Stimulated activated effector memory CD8-positive, alpha-beta T cell treated with anti-CD3 and anti-CD28 coated beads, Interleukin-12 subunit alpha, Interleukin-12 subunit beta, amount 100 ng/mL, for 72 hours (primary cell): Measurements from ENCODE around the gene CD6.
A peak's percentile ranks its signal among the peaks of the same experiment; 100 is the strongest.
"Not testable (repeated sequence)": the region's sequence is repeated elsewhere in the genome, so short reads cannot be mapped to it uniquely, and the experiment has no call there.

Experiments used
- ATAC-seq: fragments of 150-1000 bp; cut with Tn5 transposase; 2 replicates; pipeline ENCODE4 v1.10.0; 2021
- DNase-seq, 2 donors: peaks; one replicate each; pipeline ENCODE4 v3.0.0; 2021 to 2022; ENCODE audit warnings: low spot score in 2 of 2
- H3K27ac Mint-ChIP-seq: one replicate; pipeline ENCODE4 v1.8.0; 2022; ENCODE audit warnings: mild to moderate bottlenecking, mixed read lengths
- H3K36me3 Mint-ChIP-seq: one replicate; pipeline ENCODE4 v1.8.0; 2022; ENCODE audit warnings: mild to moderate bottlenecking, mixed read lengths
- H3K4me1 Mint-ChIP-seq: one replicate; pipeline ENCODE4 v1.8.0; 2022; ENCODE audit warnings: mixed read lengths
- H3K4me3 Mint-ChIP-seq: one replicate; pipeline ENCODE4 v1.8.0; 2022; ENCODE audit warnings: mild to moderate bottlenecking, mixed read lengths
- H3K9me3 Mint-ChIP-seq: one replicate; pipeline ENCODE4 v1.8.0; 2022; ENCODE audit warnings: mixed read lengths

Gene CD6

GRCh38 chr11:60957188-60957587, 14.3 kb upstream of the CD6 start:
- ATAC-seq (no peak), DNase-seq (no peak)
- Mint-ChIP-seq H3K9me3 (no peaks in the 10 kb centered on the region), H3K36me3 (peaks cover 4% of the 10 kb centered on the region), H3K27ac (no peak overlapping the region), H3K4me1 (peaks cover 13% of the 10 kb centered on the region), H3K4me3 (no peak overlapping the region)

- no peaks in the 10 kb centered on the region for H3K36me3 Mint-ChIP-seq
- no peak for DNase-seq
- H3K4me3 Mint-ChIP-seq: no peak overlapping the region
- no peak for ATAC-seq
- no peaks in the 10 kb centered on the region for H3K4me1 Mint-ChIP-seq
- no peak overlapping the region for H3K27ac Mint-ChIP-seq
- H3K9me3 Mint-ChIP-seq: no peaks in the 10 kb centered on the region
Observed at GRCh38 chr11:60959431-60959830, 12.0 kb upstream of the CD6 start.

GRCh38 chr11:60960405-60960804, 11.1 kb upstream of the CD6 start:
- DNase-seq (no peak), ATAC-seq (no peak)

GRCh38 chr11:60964801-60965200, 6.7 kb upstream of the CD6 start:
- no peaks in the 10 kb centered on the region for H3K36me3 Mint-ChIP-seq
- no peak for DNase-seq
- H3K27ac Mint-ChIP-seq: no peak overlapping the region
- ATAC-seq: no peak
- H3K4me1 Mint-ChIP-seq: no peaks in the 10 kb centered on the region
- no peaks in the 10 kb centered on the region for H3K9me3 Mint-ChIP-seq
- H3K4me3 Mint-ChIP-seq: no peak overlapping the region

More at GRCh38 chr11:60960405-60960804, 11.1 kb upstream of the CD6 start:
- Mint-ChIP-seq H3K9me3 (no peaks in the 10 kb centered on the region), H3K4me1 (no peaks in the 10 kb centered on the region), H3K36me3 (no peaks in the 10 kb centered on the region), H3K27ac (no peak overlapping the region), H3K4me3 (no peak overlapping the region)

- Mint-ChIP-seq H3K4me3 (no peak overlapping the region), H3K9me3 (no peaks in the 10 kb centered on the region), H3K36me3 (peaks cover 5% of the 10 kb centered on the region), H3K27ac (no peak overlapping the region), H3K4me1 (peaks cover 18% of the 10 kb centered on the region)
- DNase-seq (no peak), ATAC-seq (no peak)
Observed at GRCh38 chr11:60966890-60967289, 4.6 kb upstream of the CD6 start.

- Mint-ChIP-seq H3K27ac (no peak overlapping the region), H3K36me3 (peaks cover 7% of the 10 kb centered on the region), H3K9me3 (no peaks in the 10 kb centered on the region), H3K4me3 (no peak overlapping the region), H3K4me1 (peaks cover 18% of the 10 kb centered on the region)
- ATAC-seq (no peak), DNase-seq (no peak)
Observed at GRCh38 chr11:60968223-60968622, 3.3 kb upstream of the CD6 start.

- Mint-ChIP-seq H3K36me3 (peaks cover 29% of the 10 kb centered on the region), H3K4me3 (peak overlapping the region; percentile 86), H3K9me3 (no peaks in the 10 kb centered on the region), H3K4me1 (peaks cover 30% of the 10 kb centered on the region), H3K27ac (peak overlapping the region; percentile 98)
- ATAC-seq (peak; percentile 70), DNase-seq (peak; percentile 75 to 88)
Observed at GRCh38 chr11:60970369-60970774, 1.1 kb upstream of the CD6 start.

GRCh38 chr11:60970890-60971289, 590 bp upstream of the CD6 start:
- ATAC-seq: no peak
- peak overlapping the region; percentile 98 for H3K27ac Mint-ChIP-seq
- no peaks in the 10 kb centered on the region for H3K9me3 Mint-ChIP-seq
- H3K4me1 Mint-ChIP-seq: peaks cover 30% of the 10 kb centered on the region
- peak overlapping the region; percentile 86 for H3K4me3 Mint-ChIP-seq
- H3K36me3 Mint-ChIP-seq: peaks cover 34% of the 10 kb centered on the region
- DNase-seq: no peak

GRCh38 chr11:60972182-60973030, 926 bp downstream of the CD6 start:
- ATAC-seq (peak; percentile 58), DNase-seq (peak in 1 of 2 donors; percentile 73)
- Mint-ChIP-seq H3K27ac (peak overlapping the region; percentile 98), H3K9me3 (no peaks in the 10 kb centered on the region), H3K4me1 (peaks cover 45% of the 10 kb centered on the region), H3K4me3 (peak overlapping the region; percentile 86), H3K36me3 (peaks cover 49% of the 10 kb centered on the region)

GRCh38 chr11:60973699-60974098, 2.2 kb downstream of the CD6 start:
- Mint-ChIP-seq H3K4me3 (peak overlapping the region; percentile 86), H3K36me3 (peaks cover 62% of the 10 kb centered on the region), H3K27ac (peak overlapping the region; percentile 98), H3K9me3 (no peaks in the 10 kb centered on the region), H3K4me1 (peaks cover 58% of the 10 kb centered on the region)
- DNase-seq (peak in 1 of 2 donors; percentile 68), ATAC-seq (no peak)

- not testable (repeated sequence) for ATAC-seq, H3K9me3 Mint-ChIP-seq
- peak overlapping the region; percentile 86 for H3K4me3 Mint-ChIP-seq
- peak overlapping the region; percentile 98 for H3K27ac Mint-ChIP-seq
- peak in 1 of 2 donors; percentile 65 for DNase-seq
- H3K36me3 Mint-ChIP-seq: peaks cover 68% of the 10 kb centered on the region
- peaks cover 64% of the 10 kb centered on the region for H3K4me1 Mint-ChIP-seq
Observed at GRCh38 chr11:60974316-60974715, 2.8 kb downstream of the CD6 start.

- Mint-ChIP-seq H3K36me3 (peaks cover 72% of the 10 kb centered on the region), H3K9me3 (no peaks in the 10 kb centered on the region), H3K27ac (peak overlapping the region; percentile 98), H3K4me3 (peak overlapping the region; percentile 86), H3K4me1 (peaks cover 67% of the 10 kb centered on the region)
- ATAC-seq (no peak), DNase-seq (no peak)
Observed at GRCh38 chr11:60974726-60975125, 3.2 kb downstream of the CD6 start.

GRCh38 chr11:60977224-60977623, 5.7 kb downstream of the CD6 start:
- H3K4me3 Mint-ChIP-seq: peak overlapping the region; percentile 86
- ATAC-seq (no peak), DNase-seq (no peak)
- H3K9me3 Mint-ChIP-seq: no peaks in the 10 kb centered on the region
- H3K27ac Mint-ChIP-seq: peak overlapping the region; percentile 91
- H3K36me3 Mint-ChIP-seq: peaks cover 89% of the 10 kb centered on the region
- peaks cover 70% of the 10 kb centered on the region for H3K4me1 Mint-ChIP-seq

- Mint-ChIP-seq H3K4me1 (peaks cover 76% of the 10 kb centered on the region), H3K4me3 (peak overlapping the region; percentile 86), H3K36me3 (peaks cover 95% of the 10 kb centered on the region), H3K9me3 (no peaks in the 10 kb centered on the region), H3K27ac (peak overlapping the region; percentile 91)
- ATAC-seq: no peak
- DNase-seq: no peak
Observed at GRCh38 chr11:60977836-60978235, 6.4 kb downstream of the CD6 start.

GRCh38 chr11:60978546-60979380, 7.3 kb downstream of the CD6 start:
- DNase-seq: peak in 1 of 2 donors; percentile 81
- peak overlapping the region; percentile 86 for H3K4me3 Mint-ChIP-seq
- H3K9me3 Mint-ChIP-seq: no peaks in the 10 kb centered on the region
- H3K4me1 Mint-ChIP-seq: peaks cover 83% of the 10 kb centered on the region
- H3K27ac Mint-ChIP-seq: peak overlapping the region; percentile 91
- H3K36me3 Mint-ChIP-seq: peaks cover 97% of the 10 kb centered on the region
- peak; percentile 93 for ATAC-seq
